Stimulated activated CD4-positive, alpha-beta T cell treated with anti-CD3 and anti-CD28 coated beads, TNF-alpha, amount 100 ng/mL, for 48 hours (primary cell): ENCODE data around the gene TMEM273.
"Not testable (repeated sequence)": the region's sequence is repeated elsewhere in the genome, so short reads cannot be mapped to it uniquely, and the experiment has no call there.

Experiments
- DNase-seq, 3 donors: peaks; one replicate each; pipeline ENCODE4 v3.0.0-alpha.2; 2020; ENCODE audit warnings: low read depth in 3 of 3

TMEM273 gene

GRCh38 chr10:49205206-49205605 is 17.0 kb upstream of the TMEM273 start:
- DNase-seq = no peak

DNA sequence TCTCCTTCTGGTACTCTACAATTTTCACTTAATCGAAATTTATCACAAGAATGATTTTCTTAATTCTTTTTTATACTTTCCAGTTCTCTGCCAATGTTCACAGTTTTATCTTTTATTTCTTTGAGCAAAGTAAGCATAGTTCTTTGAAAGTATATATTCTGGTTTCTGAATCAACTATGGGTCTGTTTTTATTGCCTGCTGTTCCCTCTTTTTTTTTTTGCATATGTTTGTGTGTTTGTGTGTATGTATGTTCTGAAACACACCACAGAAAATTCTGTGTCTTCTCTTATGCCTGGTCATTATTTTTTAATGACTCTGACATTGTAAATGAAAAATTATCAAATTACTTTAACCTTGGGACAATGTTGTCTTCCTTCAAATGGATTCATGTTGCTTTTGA is 15.9 kb upstream of the TMEM273 start:
- DNase-seq = no peak

DNA sequence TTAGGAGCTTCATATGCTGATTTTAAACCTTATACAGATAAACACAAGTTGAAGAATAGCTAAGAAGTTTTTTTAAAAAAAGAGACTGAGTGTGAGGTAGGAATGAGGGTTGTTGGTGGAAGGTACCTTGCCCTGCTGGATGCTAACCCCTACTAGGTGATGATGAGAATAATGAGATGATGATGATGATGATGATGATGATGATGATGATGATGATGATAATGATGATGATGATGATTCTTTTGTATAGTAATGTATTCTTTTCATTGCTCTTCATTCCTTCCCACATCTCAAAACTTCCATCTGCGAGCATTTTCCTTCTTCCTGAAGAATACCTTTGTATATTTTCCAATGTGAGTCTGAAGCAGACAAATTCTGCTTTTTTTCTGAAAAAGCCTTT is 14.1 kb upstream of the TMEM273 start:
- no peak for DNase-seq

GRCh38 chr10:49200854-49201253 is 12.7 kb upstream of the TMEM273 start:
- no peak for DNase-seq

DNA sequence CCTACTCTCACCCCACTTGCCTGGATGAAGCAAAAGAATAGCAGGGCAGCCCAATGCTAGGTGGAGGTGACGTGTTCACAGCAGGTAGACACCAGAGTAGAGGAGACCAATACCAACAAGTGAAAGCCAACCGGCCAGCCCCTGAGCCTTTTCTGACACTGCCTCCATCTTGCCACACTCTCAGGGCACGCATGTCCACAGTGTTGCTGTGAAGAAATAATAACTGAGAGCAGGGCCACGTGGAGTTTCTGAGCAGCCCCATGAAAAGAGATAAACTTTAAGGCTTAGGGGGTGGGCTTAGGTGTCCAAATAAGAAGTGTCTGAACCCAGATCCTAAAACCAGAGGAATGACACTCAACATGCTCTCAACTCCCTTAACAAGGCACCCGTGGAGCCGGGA is 9.0 kb upstream of the TMEM273 start:
- no peak for DNase-seq

- not testable (repeated sequence) for DNase-seq
These were observed 7.7 kb upstream of the TMEM273 start for GRCh38 chr10:49195864-49196263.

DNA sequence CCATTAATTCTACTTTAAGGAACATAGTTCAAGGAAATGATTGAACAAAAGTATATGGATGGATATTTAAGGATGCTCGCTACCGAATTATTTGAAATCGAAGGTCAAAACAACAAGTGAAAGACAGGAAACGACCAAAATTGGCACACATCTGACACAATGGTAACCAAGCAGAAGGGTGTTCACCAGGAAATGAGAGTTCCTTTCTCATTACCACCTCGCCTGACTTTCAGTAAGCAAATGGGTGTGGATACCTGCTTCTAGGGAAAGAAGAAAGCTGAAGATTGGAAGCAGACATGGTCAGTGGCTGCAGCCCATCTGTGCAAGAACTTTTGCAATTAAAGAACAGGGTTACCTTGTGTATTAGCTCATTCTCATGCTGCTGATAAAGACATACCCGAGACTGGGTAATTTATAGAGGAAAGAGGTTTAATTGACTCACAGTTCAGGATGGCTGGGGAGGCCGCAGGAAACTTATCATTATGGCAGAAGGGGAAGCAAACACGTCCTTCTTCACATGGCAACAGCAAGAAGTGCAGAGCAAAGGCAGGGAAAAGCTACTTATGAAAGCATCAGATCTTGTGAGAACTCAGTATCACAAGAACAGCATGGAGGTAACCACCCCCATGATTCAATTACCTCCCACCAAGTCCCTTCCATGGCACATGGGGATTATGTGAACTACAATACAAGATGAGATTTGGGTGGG is 6.2 kb upstream of the TMEM273 start:
- no peak for DNase-seq

- DNase-seq = no peak
These were observed 3.2 kb upstream of the TMEM273 start for GRCh38 chr10:49191349-49191748.

- DNase-seq = no peak
These were observed 1.2 kb upstream of the TMEM273 start for GRCh38 chr10:49189422-49189821.

DNA sequence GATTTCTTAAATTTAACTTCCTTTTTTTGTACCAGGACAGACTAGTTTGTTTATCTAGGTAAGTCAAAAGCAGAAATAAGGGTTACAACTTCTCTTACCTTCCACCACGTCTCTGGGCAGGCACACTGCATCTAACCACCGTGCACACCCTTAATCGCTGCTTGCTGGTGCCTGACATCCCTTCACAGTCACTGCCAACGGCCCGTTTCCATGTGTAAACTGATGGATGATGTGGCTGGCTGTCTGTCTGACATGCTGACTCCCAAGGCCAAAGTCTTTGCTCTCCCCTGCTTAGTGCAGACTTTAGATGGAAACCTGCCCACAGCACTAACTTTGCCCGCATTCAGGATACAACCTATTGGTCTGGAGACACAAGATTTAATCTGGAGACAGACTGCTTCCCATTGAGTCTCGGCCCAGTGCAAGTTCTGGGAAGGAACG is 1.1 kb downstream of the TMEM273 start:
- no peak for DNase-seq

GRCh38 chr10:49186613-49187012 is 1.6 kb downstream of the TMEM273 start:
- no peak for DNase-seq

- DNase-seq = no peak
These were observed 3.0 kb downstream of the TMEM273 start for GRCh38 chr10:49185213-49185612.

- DNase-seq = no peak
These were observed 3.5 kb downstream of the TMEM273 start for GRCh38 chr10:49184642-49185111.

DNA sequence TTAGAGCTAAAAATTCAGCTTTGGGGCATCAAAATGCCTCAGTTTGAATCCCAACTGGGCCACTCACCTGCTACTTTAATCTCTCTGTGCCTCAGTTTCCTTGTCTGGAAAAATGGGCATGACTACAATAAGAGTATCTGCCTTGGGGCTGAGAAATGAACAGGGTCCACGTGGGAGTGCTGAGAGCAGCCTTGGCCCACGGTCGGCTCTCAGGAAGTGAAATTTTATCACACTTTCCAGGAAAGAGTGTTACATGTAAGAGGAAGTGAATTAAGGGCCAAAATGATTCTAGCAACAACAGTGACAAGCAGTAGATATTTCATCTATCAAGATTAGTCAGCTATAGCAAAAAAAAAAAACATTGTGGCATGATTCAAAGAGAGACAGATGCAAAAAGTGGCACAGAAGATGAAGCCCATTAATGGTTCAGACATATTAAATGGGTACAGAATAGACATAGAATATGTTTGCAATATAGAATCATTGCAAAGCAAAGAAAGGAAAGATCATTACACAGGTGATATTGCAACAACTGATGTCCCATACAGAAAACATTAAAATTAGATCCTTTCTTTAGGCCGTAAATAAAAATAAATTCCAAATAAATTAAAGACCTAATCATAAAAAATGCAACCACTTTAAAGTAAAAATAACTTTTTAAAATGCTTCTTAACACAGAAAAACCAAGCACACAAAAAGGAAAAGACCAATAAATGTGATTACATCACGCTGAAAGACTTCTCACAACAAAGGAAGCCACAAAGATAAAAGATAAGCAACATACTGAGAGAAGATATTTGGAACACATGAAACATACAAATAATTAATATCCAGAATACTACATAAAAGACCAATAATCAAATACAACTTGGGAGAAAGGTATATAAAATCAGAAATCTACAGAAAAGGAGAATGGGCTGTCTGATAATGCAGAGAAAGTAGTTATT is 4.3 kb downstream of the TMEM273 start:
- no peak for DNase-seq

DNA sequence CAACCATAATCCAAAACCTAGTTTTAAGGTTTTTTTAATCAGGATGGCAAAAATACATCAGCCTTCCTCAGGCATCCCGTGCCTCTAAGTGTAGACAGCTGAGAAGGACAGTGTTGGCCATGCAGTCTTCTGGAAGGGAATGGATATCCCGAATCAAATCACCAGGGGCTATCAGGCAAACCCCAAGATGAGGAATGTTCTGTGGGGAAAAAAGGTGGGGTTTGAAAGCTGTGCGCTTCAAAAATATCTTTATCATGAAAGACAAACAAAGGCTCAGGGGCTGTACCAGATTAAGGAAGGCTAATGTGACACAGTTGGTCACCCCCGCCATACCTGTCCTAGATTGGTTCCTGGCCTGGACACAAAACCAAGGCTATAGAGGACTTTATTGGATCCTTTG is 5.4 kb downstream of the TMEM273 start:
- no peak for DNase-seq

GRCh38 chr10:49180444-49180860 is 7.7 kb downstream of the TMEM273 start:
- DNase-seq = no peak

GRCh38 chr10:49179699-49180443 is 8.3 kb downstream of the TMEM273 start:
- DNase-seq = no peak

GRCh38 chr10:49178489-49179471 is 9.4 kb downstream of the TMEM273 start:
- no peak for DNase-seq

DNA sequence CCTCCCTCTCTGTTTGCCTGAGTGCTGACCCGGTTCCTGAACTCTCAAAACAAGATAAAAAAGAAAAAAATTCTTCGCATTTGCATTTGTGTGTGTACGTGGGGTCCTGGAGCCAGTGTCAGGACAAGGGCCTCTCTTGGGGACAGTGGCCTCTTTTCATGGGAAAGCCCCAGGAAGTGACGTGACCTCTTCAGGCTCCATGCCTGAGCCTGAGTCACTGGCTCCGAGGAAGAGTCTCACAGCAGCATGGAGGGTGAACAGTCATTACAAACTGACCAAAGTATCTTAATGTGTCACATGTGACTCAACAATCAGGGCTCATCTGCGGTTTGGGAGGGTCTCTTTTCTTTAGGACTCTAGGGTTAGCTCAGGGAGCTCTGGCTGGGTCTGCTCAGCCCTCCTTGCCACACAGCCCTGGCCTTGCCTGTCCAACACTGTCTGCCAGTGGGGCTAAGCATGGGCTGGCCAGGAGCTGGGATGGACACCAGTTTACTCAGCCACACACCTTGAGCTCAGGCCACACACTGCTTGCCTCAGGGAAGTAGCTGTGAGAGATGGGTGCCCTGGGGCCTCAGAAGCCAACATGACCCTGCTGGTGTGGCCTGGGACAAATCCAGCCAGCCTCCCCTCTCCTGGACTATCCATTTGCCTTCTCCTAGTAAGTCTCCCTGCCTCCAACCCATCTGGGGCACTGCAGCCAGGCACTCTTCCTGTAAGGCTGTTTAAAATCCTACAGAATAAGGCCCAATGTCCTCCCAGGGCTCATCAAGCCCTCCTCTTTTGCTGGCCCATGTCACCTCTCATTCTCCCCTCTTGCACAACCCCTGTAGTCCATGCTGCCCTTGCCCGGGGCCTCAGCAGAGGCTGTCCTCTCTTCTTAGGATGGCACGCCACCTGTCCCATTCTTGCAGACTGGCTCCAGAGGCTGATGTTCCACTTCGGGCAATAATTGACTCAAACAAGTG is 10.5 kb downstream of the TMEM273 start:
- DNase-seq = peak; percentile 48 to 72 (median 55)
